HG03520 (cell line): ENCODE results near the gene ATP5PB.

ENCODE experiments used
- ATAC-seq: cut with Tn5 transposase; IDR thresholded peaks from one replicate; pipeline ENCODE4 v1.9.1; 2021; ENCODE audit warnings: mild to moderate bottlenecking, moderate library complexity; ENCODE audit not compliant: unreplicated experiment

ATP5PB gene

DNA sequence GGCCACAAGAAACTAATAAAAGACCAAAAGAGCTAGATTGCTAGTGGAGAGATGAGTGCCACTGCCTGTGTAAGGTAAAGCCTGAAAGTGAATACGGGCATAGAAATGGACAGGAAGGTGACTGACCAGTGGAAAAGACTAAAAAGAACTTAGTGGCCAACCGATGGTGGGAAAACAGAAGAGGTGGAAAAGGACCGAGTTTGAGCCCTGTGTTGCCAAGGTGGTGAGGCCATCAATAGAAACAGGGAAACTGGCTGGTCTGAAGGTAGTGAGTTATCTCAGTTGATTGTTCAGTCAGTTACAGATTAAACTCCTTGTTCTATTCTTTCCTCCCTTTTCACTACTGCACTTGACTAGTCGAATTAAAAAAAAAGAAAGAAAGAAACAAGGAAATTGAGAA lies 2.7 kb upstream of the ATP5PB start:
- ATAC-seq: no peak

DNA sequence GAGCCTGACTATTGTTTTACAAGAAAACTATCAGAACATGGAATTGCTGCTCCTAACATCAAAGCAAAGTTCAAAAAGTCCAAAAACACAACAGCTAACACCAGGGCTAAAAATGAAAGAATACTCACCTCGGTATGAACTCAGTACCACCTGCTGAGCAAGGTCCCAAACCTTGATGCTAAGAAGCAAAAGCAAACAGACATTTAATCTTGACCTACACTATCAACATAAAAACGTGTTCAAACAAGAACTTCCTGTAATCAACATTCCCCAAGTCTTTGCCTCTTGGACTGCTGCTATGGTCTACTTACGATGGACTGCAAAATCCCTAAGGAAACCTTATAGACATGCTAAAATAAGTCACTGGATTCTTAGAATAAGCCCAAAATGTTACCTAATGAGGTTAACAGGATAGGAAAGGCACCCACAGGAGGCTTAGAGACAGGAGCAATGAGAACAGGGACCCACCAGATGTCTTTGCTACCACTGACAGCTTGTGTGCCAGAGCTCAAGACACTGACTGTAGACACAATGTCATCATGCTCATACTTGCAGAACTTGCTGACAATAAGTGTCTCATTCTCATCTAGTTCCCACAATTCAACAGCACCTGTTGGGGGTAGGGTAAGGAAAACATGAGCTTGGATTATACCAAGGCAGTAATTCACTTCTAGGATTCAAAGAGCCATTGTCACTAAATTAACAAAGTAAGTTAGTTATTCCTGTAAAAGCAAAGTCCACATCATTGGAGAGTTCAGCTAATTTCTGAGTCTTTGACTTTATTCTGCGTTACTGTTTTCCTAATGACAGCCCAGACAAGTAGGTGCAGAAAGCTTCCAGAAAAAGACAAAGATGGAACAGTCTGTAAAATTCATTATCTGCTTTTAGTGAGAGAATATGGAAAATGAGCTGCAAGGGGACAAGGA lies 2.0 kb upstream of the ATP5PB start:
- ATAC-seq: no peak

DNA sequence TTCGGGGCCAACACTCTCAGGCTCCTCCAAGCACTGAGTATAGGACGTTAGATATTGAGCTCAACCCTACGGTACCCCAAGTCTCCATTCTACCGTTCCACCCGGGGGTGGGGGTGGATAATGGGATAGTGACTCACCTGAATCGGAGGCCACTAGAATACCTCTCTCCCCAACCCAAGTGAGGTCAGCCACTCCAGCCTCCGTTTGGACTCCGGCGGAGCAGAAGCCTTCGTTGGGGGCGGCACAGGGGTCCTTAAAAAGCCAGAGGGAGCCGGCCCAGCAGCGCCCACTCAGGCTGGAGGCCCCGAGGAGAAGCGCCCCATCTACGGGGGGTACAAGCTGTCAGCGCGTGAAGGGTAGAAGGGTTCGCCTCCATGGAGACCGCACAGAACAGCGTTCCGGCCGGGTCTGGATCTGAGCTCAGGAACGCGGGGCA lies 764 bp upstream of the ATP5PB start:
- ATAC-seq: peak; percentile 6

DNA sequence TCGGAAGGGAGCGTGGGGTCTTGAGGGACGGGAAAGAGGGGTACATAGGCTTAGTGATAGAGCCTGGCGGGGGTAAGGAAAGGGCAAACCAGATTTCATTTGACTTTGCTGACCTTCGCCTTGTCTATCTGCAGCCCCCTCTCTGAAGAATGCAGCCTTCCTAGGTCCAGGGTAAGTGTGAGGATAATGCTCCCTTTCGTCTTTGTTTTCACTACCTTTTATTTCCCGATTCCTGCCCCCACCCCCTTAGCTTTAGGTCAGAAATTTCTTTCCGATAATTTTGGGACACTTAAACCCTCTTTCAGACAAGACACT lies 396 bp downstream of the ATP5PB start:
- no peak for ATAC-seq

DNA sequence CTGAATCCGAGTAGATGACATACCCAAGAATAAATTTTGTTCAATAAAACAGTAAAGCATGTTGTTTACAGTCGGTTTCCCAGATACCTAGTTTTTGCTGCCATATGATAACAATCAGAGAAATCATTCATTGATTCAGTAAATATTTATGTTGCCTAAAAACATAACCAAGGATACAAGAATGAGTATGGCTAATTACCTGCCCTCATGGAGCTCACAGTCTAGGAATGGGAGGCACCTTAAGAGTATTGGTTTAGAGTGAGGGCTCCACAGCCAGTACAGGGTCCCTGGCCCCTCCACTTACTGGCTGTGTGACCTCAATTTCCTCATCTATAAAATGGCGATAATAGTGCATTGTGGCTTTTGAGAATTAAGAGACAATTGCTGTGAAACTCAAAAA lies 921 bp downstream of the ATP5PB start:
- no peak for ATAC-seq

DNA sequence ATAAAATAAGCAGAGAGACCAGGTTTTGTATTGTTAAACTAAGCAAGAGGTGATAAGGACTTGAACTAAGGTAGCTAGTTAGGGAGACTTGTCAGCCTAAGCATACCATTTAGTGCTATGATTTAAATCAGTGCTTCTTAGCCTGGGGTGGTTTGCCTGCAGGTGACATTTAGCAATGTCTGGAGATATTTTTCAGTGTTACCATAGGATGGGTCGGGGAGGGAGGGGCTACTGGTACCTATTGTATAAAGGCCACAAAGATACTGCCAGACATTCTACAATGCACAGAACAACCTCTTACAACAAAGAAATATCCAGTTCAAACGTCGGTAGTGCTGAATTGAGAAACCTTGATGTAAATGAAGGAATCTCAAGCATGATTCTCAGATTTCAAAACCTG lies 3.3 kb downstream of the ATP5PB start:
- ATAC-seq: no peak

DNA sequence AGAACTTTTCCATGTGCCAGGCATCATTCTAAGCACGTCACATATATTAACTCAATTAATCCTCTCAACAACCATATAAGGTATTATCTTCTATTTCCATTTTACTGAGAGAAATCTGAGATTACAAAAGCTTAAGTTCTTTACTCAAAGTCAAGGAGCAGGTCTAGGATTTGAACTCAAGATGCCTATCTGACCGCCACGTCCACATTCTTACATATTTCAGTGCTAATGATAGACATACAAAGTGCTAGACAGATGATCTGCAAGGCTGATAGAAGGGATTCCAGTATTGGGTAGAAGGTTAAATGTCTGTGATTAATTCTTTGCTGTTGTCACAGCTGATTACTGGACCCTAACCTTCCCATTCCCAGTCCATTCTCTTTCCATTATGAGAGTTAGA lies 4.4 kb downstream of the ATP5PB start:
- ATAC-seq: no peak

DNA sequence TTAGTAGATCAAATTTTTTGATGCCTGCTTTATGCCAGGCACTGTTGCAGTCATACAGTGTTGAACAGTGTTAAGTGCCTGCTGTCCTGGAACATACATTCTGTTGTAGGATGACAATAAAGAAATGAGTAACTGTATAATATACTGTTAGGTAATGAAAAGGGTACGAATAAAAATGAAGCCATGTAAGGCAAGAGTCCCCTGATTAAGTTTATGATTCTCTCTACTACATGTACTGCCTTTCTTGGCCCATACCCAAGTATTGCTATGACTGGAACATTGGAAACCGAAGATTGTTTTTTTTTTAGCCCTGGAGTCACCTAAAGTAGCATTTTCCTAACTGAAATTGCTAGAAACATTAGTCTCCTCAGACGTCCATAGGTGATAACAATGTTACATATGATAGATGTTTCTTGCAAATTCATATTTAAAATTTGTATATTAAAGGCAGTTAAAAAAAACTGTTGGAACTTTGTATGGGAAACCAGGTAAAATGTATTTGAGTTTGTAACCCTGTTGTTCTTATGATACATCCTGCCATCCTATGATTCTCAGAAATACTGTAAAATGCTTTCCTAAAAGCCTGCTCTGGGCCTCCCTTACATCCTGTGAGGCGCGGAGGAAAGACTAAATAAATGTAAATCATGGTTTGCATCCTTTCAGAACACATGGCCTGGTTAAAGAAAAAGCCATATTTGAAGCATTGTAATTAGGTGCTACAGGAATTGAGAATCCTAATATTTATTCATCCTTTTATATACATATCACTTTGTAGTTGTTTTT lies 5.8 kb downstream of the ATP5PB start:
- ATAC-seq: no peak

DNA sequence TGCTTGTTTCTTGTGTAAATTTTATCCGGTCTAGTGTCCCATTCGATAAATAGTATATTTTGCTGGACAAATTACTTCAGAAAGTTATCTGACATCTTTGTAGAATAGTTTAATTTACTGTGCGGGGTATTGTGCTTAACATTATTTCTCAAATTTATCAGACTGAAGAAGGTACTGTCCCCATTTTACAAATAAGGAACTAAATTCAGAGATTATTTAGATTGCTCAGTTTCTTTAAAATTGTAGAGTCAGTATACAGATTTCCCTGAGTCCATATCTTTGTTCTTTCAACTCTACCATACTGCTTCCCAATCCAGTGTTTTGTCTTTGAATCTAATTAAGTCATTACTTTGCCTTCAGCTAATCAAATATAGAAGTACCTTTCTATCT lies 6.4 kb downstream of the ATP5PB start:
- ATAC-seq: no peak

DNA sequence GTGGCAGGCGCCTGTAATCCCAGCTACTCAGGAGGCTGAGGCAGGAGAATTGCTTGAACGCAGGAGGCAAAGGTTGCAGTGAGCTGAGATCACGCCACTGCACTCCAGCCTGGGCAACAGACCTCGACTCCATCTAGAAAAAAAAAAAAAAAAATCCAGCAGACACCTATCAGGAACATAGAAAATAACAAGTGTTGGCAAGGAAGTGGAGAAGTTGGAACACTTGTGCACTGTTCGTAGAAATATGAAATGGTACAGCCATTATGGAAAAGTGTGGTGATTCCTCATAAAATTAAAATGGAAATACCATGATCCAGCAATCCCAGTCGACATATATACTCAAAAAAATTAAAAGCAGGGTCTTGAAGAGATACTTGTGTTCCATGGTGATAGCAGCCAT lies 12.5 kb downstream of the ATP5PB start:
- ATAC-seq: no peak

DNA sequence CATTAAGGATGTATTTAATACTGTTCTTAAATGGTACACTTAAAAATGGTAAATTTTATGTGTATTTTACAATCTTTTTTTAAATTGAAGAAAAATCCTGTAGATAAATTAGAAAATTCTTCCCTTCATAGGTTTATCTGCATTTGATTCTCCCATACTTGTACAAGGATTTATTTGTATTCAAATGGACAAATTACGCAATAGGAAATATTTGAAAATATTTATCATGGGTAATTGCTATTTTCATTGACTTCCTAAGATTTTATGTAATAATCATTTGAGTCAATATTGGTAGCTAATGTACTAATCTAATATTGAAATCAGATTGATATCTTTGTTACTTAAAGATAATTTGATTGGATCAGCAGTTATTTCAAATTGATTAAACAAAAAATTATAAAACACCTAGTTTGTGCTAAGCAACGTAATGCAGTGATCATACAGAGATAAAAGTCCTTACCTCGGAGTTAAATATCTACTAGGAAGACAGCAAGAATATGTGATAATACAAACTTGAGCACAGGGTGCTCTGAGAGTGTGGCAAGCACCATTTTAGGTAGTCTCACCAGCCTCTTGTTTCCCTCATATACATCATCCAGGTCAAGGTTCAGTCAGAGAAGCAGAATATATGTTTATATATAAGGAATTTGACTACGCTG lies 13.2 kb downstream of the ATP5PB start:
- ATAC-seq: no peak

DNA sequence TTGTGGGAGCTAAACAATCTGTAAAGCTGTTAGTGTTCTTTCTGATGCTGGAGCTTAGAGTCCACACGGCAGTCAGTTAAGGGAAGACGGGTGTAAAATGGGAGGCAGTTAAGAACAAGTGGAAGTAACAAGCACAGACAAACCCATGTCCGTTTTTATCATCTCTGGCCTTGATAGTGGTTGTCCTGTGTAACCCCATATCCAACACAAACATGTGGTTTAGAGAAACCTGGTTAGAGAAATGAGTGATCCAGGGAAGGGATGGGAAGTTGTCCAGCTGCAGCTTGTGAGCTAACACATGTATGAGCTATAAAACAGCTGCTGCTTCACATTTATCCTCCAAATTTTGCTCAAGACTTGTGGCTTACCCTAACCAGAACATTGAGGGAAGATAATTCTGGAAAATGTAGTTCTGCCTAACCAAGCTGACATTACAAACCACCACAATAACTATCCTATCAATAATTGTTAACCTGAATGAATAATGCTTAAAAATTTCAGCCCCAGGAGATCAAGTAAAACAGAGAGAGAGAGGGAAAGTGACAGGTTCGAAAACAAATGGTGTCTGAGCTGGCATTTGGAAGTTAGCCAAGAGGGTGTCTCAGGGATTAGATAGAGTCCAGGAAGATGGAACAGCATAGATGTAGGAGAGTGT lies 13.9 kb downstream of the ATP5PB start:
- no peak for ATAC-seq

DNA sequence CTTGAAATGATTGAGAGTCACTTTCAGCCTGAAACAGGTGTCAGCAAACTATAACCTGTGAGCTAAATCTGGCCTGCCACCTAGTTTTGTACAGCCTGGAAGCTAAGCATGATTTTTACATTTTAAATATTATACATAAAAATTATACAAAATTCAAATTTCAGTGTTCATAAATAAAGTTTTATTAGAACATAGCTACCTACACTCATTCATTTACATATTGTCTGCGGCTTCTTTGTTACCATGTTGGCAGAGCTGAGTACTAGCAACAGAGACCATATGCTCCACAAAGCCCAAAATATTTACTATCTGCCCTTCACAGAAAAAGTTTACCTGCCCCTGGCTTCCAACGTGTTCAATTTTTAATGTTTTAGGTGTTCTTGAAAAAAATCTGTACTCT lies 16.5 kb downstream of the ATP5PB start:
- ATAC-seq: no peak

DNA sequence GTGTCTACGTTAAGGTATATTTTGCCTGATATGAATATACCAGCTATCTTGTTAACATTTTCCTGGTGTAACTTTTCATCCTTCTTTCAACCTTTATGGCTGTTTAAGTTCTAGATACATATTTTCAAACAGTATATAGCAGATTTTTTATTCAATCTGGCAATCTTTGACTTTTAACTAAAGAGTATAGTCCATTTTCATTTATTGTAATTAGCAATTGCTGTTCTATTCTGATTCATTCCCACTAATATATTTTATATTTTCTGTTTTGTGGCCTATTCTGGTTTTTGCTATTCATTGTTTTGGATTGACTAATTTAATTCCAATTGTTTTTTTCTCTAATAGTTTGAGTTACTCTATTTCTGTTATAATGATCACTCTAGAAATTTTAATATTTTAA lies 17.2 kb downstream of the ATP5PB start:
- ATAC-seq: no peak

DNA sequence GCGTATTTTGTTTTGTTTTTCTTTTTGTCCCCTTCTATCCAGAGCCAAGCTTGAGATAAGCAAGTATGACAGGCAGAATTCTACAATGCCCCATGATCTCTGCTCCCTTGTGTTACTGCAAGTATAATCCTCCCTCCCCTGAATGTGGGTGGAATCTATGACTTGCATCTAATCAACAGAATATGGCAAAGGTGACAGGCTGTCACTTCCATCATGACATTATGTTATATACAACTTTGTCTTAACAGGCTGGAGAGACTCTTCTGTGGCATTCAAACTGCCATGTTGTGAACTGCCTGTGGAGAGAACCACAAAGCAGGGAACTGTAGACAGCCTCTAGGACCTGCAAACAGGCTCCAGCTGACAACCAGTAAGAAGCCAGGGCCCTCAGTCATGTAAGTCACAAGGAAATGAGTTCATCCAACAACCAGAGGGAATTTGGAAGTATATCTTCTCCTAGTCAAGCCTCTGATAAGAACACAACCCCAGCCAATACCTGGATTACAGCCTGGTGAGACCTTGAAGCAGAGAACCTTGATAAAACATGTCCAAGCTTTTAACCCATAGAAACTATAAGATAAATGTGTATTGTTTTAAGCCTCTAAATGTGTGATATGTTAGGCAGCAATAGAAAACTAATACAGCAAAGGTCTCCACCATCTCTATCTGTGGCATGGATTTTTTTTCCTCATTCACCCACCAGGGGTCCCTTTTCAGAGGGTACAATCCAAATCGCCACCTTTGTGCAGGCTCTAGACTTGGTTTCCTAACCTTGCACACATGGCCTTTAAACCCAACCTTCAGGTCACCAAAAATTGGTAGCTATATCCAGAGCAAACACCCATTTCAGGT lies 18.8 kb downstream of the ATP5PB start:
- no peak for ATAC-seq

DNA sequence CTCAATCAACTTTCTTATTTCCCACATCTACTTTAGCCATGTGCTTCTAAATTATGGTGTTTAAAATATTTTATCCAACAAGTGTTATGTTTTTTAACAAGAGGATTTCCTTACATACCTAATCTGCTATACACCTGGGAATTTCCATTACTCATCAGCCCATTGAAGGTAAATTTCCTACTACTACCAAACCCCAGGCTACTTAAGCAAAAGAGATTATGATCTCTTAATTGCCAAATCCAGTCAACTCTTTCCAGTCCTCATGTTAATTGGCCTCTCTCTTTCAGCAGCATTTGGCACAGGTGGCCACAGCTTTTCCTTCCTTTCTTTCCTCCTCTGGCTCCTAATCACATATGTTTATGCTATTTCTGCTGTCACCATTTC lies 19.4 kb downstream of the ATP5PB start:
- no peak for ATAC-seq

DNA sequence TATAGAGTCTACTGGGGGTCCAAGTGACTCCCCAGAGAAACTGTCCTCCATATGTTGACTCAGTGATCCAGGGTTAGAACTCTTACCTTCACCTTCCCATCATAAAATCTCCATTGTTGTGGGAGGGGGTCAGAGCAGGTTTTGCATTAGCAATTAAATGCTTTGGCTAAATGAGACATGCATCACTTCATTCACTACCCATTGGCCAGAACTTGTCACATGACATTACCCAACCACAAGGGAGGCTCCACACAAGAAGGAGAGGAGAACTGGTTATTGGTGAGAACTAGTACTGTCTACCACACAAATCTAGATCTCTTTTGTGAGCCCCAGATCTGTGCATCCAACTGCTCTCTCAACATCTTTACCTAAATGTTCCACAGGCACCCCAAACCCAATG lies 20.3 kb downstream of the ATP5PB start:
- ATAC-seq: no peak

DNA sequence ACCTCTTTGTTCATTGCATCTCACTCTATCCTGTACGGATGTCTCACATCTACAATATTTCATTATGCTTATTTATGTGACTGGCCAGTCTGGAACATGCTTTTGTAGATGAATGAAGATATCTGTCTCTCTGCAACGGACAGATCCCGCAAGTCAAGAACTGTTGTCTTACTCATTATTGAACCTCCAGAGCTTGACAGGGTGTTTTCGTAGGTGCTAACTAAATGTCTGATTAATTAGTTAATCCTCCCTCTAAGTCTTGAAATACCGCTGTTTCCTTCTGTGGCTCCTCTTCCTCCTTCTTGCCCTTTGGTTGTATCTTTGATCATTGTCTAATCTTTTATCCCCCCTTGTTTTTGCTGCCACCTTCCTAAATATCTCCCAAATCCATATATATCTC lies 21.3 kb downstream of the ATP5PB start:
- no peak for ATAC-seq

DNA sequence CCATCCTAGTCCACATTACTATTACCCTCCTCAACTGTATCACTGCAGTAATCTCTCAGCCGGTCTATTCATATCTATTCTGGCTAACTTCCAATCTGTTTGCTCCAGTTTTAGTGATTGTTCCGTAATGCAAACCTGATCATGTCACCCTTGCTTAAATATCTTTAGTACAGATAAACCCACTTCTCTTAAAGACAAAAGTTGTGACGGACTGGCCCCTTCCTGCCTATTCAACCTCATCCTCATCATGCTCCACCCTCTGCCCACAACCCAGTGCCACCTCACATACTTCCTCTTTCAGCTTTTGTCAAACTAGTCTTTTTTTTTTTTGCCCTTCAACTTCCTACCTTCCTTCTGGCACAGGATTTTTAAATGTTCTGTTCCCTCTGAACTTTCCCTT lies 21.7 kb downstream of the ATP5PB start:
- no peak for ATAC-seq

DNA sequence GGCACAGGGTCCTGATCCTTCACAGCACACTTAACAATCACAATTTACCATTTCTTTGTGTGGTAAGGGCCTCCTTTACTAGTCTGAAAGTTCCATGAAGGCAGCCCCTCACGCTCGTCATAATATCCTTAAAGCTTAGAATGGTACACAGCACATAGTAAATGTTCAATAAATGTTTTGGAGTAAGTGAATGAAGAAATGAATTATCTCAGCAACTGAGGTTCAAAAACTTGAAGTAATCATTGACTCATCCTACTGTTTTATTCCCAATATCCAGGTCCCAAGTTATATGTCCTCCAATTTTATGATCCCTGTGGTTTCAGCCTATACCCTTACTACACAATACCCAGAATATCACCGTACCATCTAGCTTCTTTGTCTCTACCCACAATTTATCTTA lies 22.3 kb downstream of the ATP5PB start:
- ATAC-seq: no peak
